ENCODE data around the gene POLD3.

- no peak for TF ChIP-seq POLR2AphosphoS5 (IDR thresholded peaks at IDR 0.05; ENCODE audit: borderline replicate concordance, low read depth, low read length)
- no peak for TF ChIP-seq EZH2 (IDR thresholded peaks at IDR 0.05)
- TF ChIP-seq FOXP2 (optimal IDR thresholded peaks at IDR 0.05; ENCODE audit: control extremely low read depth, extremely low read length, insufficient read depth), result no peak
Observed at GRCh38 chr11:74647831-74648230, 55.4 kb downstream of the POLD3 start.
